ENCODE results near the gene CREBL2.
A peak's percentile ranks its signal among the peaks of the same experiment; 100 is the strongest.
"Not testable (repeated sequence)": the region's sequence is repeated elsewhere in the genome, so short reads cannot be mapped to it uniquely, and the experiment has no call there.

Gene CREBL2

GRCh38 chr12:12611512-12612306 is at the start of gene CREBL2:
Gene CREBL2 (plus strand): TSS chr12:12611876. CDS start chr12:12612173, 297 bp downstream.
- peak; percentile 85 for DNase-seq

- no peak for DNase-seq
Observed at GRCh38 chr12:12562016-12562483, 49.6 kb upstream of the CREBL2 start.

- DNase-seq = peak; percentile 52
Observed at GRCh38 chr12:12562585-12563261, 49.0 kb upstream of the CREBL2 start, which contains the start of gene DUSP16. Gene DUSP16 (minus strand): TSS chr12:12562863. CDS start chr12:12521098, 41,765 bp downstream.

- no peak for DNase-seq
Observed at GRCh38 chr12:12563290-12563928, 48.3 kb upstream of the CREBL2 start.

GRCh38 chr12:12564911-12565310 is 46.8 kb upstream of the CREBL2 start:
- DNase-seq = no peak

GRCh38 chr12:12565971-12566370 is 45.7 kb upstream of the CREBL2 start:
- DNase-seq = not testable (repeated sequence)

- DNase-seq = no peak
Observed at GRCh38 chr12:12572659-12573058, 39.0 kb upstream of the CREBL2 start.

- no peak for DNase-seq
Observed at GRCh38 chr12:12577786-12578185, 33.9 kb upstream of the CREBL2 start.

- not testable (repeated sequence) for DNase-seq
Observed at GRCh38 chr12:12580716-12581115, 31.0 kb upstream of the CREBL2 start.

- no peak for DNase-seq
Observed at GRCh38 chr12:12582193-12582881, 29.3 kb upstream of the CREBL2 start.

GRCh38 chr12:12582895-12583303 is 28.8 kb upstream of the CREBL2 start:
- DNase-seq = no peak

- no peak for DNase-seq
Observed at GRCh38 chr12:12583510-12584178, 28.0 kb upstream of the CREBL2 start.

- DNase-seq = no peak
Observed at GRCh38 chr12:12585115-12585863, 26.4 kb upstream of the CREBL2 start.

GRCh38 chr12:12586879-12587675 is 24.6 kb upstream of the CREBL2 start:
- no peak for DNase-seq

GRCh38 chr12:12587878-12588277 is 23.8 kb upstream of the CREBL2 start:
- no peak for DNase-seq

GRCh38 chr12:12588436-12588835 is 23.2 kb upstream of the CREBL2 start:
- not testable (repeated sequence) for DNase-seq

- DNase-seq = no peak
Observed at GRCh38 chr12:12590961-12591360, 20.7 kb upstream of the CREBL2 start.

- DNase-seq = no peak
Observed at GRCh38 chr12:12592930-12593329, 18.7 kb upstream of the CREBL2 start.

- not testable (repeated sequence) for DNase-seq
Observed at GRCh38 chr12:12595929-12596328, 15.7 kb upstream of the CREBL2 start.

- DNase-seq = not testable (repeated sequence)
Observed at GRCh38 chr12:12596598-12596997, 15.1 kb upstream of the CREBL2 start.

GRCh38 chr12:12598864-12599263 is 12.8 kb upstream of the CREBL2 start:
- DNase-seq = no peak

Data from NCI-H187 treated with DMSO at 0.1 percent for 48 hours (cell line).